AG08395 (cell line): ENCODE data around the gene FAM9C.
"Not testable (repeated sequence)": the region's sequence is repeated elsewhere in the genome, so short reads cannot be mapped to it uniquely, and the experiment has no call there.

Experiments used
- DNase-seq: peaks from one replicate; pipeline ENCODE4 v3.0.0; 2012; ENCODE audit warnings: mixed read lengths, low spot score

Gene FAM9C

DNA sequence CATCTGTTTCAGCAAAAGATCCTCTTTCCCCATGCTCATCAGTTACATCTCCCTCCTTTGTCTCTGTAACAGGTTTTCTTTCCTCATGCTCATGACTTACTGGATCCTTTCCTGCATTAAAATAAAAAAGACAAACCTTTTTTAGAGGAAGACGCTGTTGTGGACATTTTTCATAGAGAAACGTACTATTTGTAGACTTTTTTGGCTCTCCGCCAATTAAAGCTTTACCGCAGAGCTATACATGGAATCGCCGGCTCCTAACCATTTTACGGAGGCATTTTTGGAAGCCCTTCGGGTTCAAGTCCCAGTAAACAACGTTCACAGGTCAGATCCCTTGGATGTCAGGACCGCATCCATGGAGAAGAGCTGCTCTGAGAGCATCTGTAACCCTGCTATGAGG is 1.3 kb downstream of the FAM9C start:
- DNase-seq: no peak

DNA sequence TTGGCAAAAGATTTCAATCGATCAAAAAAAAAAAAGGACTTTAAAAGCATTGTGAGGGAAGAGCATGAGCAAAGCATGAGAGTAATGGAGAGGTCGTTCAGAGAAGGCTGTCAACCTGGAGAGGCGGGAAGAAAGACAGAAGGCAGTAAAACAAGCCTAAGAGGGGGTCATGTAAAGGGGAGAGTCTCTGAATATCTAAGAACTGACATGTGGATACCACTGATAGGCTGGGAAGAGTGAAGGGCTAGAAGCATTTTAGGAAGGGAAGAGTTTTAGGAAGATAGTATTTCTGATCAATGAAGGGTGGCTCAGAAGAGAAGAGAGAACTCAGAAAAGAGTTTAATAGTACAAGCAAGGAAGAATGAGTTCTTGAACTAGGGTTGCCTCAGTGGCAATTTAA is 7.5 kb downstream of the FAM9C start:
- no peak for DNase-seq

DNA sequence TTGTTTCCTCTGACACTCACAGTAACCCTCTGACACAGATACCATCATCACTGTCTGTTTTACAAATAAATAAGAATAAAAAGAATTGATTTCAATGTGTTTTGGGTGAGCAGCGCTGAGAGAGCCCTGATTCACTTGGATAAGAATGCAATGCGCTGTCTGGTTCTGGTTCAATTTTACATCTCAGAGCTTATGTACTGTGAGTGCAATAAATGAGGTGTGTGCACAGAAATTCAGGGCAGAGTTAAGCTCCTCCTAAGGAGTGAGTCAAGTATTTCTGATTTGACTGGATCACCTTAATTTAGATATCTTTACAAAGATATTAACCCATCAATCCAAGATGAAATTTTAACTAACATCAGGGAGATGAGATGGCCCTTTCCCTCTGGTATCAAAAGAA is 11.2 kb downstream of the FAM9C start:
- DNase-seq: no peak

DNA sequence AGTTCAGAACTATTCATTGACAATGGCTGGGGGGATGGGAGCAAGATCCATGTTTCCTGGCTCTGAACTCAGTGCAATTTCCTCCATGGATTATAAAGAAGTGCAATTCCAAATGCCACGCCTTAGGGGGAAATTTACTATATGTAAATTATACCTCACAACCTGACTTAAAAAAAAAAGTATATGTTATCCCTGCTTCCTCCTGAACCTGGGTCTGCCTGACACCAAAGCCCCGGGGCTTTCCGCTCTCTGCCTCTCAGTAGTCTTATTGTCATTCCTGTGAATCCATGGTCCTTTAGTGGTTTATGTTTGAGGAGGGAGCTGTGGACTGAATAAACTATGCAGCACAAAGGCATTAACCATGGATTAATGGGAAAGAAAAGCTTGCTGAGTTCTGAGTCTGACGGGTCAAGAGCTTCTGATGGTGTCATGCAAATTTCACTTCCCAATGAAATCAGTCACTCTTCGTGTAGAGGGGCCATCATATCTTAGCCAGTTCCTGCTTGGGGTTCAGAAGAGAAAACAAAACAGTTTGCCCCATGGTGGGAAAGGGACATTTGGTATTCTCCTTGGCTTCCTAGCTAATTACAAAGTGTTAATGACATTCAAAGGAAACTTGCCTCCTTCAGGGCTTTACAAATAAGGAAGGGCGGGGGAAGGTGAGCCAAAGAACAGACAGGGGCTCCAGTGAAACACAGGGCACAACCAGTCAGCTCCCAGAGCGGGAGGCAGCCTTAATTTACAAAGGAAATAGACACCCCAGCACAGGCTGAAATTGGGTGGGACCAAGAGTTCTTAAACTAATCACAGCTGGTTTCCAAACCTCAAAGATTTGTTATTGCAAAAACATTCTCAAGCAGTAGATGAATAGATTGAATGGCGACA is 14.3 kb downstream of the FAM9C start:
- no peak for DNase-seq

DNA sequence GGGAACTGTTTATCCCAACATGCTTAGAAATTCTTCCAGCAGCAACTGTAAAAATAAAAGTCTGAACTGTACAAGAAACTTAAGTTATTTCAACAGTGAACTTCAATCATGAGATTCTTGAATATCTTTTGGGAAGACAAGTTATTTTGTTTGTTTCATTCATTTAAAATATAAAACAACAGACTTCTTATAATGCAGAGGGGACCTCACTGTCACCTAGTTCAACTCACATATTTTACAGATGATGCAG is 14.9 kb downstream of the FAM9C start:
- no peak for DNase-seq

DNA sequence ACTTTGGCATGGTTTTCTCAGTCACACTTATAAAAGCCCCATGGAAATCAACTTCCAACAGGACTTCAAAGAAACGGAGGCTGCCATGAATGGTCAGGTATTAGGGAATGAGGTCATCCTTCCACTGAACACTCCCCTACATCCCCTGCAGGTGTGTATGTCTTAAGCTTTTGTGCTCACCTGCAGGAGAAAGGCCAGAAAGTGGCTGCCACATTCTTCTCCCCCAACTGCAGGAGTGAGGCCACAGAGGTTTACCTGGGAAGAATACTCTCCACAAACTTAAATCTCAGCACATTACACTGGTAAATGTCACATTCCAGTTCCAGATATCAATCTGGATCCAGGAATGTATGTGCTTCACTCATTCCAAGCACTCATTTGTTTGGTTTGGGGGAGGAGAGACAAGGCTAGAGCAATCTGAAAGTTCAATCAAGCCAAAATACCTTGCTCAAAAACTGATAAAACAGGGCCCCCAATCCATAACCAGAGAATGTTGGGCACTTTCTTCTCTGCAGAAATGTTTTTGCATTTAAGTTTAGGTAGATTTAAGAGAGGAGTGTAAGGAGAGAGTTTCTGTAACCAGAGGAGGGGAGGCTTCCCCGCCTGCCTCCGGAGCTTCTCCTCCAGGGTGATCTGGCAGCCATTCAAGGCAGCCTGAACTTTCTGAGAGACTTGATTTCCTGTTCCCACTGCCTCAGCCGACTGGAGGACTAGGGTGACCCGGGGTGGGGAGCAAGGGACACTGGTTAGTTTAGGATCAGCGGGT is 15.4 kb downstream of the FAM9C start:
- no peak for DNase-seq

DNA sequence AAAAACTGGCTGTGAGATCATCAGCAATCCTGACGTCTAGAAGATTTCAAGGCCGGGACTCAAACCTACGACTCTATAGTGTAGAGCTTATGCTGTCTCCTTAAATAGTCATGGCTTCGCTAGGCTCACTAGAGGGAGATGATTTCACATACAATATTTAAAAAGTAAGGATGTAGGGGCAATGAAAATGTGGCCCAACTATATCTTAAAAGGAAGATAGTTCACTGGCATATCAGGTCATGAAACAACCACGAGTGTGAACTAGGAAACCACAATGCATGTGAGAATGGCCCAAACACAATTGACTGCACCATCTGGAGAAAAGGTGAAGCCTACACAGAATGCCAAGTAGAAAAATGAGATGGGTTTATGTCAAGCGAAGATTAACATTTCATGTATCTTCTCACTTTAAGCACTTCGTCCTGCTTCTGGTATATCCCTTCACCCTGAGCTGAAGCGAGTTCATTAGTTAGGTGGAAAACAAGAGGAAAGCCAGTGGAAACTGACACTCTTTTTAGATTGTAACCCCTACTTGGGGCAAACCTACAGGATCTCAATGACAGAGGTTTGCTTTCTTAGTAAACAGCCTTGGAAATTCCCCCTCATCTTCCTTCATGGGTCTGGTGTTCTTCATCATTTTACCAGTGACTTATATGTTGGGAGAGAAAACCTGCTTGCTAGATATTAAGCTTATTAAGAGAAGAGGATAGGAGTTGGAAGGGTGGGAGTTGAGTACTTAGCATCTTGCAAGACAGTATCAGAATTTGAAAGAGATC is 17.4 kb downstream of the FAM9C start:
- DNase-seq: no peak

DNA sequence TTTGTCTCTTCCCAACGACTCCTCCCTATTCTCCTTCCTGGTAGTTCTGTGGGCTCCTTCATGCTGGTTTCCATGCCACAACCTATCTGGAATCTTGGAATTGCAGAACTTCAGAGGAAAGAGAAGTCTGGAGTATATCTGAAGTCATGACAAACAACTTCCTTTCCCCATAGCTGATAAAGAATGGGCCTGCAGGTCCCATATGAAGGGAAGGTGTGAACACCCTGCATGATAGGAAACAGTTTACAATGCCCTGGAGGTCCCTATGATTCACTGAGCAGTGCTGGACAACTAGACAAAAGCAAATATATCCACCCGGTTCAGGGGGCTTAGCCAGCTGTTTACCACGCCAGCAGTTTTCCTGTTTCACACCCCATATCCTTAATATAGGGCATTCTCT is 19.4 kb downstream of the FAM9C start:
- no peak for DNase-seq

DNA sequence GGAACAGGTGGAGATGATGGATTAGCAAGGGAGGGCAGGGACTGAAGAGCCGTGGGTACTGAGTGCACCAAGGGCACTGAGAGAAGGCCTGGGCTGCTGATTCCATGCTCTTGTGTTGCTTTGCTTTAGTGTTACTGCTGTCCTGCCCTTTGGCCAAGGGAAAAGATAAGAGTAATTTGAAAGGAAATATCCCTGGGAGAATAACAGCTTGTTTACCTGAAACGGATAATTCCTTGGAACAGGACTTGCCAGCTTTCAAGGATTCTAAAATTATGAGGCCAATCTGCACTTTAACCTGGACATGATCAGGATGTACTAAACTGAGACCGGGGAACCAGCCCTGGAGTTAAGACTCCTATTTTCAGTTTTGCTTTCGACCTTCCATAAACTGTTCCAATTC is 20.4 kb downstream of the FAM9C start:
- DNase-seq: no peak

DNA sequence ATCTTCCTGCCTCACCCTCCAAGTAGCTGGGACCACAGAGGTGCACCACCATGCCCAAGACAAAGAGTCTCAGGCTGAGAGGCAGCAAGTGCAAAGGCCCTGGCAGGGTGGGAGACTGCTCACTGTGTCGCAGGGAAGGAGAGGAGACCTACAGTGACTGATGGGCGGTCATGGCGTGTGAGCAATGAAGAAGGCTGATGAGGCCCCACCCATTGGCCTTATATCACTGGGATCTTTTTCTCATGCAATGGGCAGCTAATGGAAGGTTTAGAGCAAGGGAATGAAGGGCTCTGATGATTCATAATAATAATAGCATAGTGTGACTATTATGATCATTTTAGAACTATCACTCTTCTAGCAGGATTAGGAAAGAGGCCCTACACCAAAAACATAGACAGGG is 20.9 kb downstream of the FAM9C start:
- no peak for DNase-seq

DNA sequence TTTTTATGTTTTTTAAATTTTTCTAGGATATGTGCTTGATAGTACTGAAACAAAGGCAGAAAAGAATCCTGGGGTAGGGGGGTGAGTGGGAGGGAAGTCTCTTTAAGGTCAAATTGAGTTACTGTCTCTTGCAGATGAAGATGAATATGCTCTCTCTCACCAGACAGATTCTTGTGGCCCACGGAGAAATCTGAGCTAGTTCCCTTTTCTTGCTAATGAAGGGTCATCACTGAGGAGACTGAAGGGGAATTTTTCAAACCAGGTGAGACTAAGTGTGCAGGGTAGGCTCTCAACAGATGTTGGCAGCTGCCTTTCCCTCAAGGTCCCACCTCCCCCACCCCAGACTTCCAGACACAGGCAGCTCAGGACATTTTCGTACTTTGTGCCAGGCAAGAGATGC is 21.5 kb downstream of the FAM9C start:
- DNase-seq: no peak

DNA sequence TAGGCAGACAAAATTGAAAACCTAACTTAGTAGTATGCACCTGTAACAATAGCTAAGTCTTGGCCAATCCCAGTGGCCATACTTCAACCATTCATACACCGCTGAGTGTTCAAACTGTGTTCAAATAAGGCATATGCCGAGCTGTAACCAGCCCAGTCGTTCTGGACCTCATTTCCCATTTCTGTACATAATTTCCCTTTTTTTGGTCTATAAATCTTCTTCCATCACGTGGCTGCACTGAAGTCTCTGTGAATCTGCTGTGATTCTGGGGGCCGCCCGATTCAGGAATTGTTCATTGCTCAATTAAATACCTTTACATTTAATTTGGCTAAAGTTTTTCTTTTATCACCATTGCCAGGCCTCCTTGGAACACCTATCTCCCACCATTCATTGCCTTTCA is 27.7 kb downstream of the FAM9C start:
- not testable (repeated sequence) for DNase-seq

DNA sequence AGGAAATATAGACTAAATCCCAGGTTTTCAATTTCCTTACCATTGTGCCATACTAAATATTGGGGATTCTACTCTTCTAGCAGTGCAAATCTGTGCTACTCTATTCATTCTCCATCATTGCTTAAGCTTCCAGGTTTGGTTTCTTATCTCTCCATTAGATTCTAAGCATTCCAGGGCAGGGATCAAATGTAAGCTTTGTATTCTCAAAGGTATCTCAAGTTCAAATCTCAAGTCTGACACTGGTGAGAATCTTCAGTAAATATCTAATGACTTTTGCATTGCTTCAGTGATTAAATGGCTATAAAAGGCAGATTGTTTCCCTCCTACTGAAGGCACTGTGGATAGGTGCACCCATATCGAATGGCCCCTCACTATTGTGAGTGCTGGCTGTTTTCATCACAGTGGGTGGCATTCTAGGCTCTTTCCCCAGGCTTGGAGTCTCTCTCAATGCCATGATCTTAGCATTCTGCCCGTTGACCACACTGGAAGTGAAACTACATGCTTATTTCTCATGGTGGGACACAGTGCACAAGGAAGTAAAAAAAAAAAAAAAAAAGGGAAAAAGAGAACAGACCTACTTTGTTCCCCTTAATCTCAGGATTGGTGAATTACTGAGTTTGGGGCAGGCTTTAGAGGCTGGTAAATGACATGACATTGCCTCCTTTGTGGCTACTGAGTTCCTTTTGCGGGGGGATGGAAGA is 28.7 kb downstream of the FAM9C start:
- no peak for DNase-seq

DNA sequence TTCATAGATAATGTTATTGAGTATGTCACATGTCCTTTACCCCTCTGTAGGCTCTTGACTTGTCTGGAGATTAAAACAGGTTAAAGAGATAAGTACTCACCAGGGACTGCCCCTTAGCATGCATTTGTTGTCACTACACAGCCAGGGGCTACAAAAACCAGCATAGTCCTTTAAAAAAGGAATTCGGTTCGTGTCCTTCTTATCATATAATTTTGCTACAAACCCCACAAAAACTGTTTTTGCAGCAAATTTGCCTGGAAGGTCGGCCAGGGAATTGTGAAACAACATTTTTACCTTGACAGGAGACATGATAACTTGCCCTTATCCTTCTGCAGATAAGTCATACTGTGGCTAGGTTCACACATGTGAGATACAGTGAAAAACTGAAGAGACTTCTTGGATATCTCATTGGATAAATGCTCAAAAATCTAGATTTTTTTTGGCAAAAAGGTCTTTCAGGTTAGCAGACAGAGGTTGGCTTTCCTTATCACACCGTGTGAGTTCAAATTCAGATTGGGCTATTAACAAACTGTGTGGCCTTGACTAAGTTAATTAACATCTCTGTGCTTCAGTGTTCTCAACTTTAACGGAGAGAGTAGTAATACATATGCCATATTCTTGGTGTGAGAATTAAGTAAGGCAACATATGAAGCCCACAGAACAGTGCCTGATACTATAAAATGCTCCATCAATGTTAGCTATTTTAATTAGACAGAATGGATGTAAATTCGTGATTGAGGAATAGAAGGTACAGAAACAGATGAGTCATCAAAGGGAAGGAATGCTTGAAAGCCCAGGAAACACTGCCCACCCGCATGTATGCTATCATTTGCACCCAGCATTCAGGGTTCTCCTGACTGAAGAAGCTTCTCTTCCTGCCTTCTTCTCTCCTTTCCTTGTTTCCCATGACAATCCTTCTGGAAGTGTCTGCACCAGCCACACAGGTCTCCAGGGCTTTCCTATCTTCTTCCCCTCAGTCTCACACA is 30.0 kb downstream of the FAM9C start:
- DNase-seq: no peak

DNA sequence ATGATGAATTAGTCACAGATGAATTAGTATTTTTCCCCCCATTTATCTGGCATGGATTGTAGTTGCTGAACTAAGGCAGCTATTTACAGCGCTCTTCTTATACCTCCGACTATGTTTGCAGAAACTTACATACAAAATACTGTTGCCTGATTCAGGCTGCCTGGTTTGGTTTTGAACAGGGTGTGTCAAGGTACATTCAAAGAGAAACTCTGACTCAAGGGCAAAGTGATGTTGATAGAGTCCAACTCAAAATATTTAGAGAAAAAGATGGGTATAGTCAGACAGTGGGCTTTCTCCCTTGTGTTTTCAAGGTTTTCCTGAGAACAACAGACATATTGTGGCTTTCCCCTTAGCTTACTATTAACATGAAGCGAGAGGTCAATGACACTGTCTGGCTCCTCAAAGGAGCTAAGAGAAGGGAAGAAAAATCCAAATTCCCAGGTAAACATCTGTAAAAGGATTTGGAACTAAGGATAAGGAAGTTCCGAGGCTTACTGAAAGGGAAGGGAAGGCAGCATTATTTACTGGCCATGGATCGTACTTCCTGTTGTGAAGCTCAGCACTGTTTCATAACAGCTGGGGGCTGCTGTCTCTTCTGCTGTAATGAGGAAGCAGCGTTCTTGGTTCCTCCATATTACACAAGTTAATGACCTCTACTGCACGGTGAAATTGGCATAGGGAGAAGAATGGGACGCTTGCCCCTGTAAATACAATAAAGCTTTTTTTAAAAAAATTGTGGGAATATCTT is 30.9 kb downstream of the FAM9C start:
- no peak for DNase-seq

DNA sequence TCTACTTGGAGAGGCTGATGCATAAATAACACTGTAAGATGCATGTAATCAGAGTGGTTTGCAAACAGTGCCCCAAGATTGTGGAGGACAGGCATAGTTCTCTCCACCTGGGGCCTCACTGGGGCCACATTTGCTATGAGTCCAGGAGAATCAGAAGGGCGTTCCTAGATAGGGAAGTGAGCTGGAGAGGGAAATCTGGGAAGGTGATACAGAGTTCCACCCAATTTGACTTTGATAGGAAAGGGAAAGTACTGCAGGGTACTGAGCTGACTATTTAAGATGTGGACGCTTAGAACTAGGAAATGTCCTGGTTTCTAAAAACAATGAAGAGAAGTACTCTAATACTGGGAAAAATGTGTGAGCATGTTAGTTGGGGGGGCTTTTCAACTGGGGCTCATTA is 33.9 kb downstream of the FAM9C start:
- DNase-seq: no peak

DNA sequence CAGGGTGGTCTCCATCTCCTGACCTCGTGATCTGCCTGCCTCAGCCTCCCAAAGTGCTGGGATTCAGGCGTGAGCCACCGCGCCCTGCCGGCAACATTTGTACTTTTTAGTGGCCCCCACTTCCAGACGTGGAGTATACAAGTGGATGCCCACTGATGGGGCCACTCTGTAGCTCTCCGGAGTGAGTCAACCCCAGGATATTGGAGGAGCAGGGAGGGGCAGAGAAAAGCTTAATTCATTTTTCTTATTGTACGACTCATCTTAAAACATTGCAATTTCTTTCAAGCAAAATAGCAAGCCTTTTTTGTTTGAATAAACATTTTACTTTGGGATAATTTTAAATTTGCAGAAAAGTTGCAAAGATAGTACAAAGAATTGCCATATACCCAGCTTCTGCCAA is 34.6 kb downstream of the FAM9C start:
- no peak for DNase-seq

DNA sequence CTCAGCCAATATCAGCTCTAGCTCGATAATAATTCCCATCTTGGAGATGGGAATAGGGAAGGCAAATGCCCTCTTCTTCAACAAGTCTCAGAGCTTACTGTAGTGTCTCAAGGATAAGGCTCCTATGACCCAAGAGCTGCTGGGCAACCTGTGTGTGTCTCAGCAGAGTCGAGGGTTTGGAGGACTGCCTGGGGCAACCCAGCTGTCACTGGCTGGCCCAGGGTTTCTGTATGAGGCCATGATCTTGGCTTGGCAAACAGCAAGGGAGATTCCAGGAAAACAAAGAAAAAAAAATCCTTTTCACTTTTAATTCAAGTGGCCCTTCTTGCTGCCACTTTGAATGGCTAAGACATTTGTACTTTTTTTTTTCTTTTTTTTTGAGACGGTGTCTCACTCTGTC is 35.1 kb downstream of the FAM9C start:
- no peak for DNase-seq

DNA sequence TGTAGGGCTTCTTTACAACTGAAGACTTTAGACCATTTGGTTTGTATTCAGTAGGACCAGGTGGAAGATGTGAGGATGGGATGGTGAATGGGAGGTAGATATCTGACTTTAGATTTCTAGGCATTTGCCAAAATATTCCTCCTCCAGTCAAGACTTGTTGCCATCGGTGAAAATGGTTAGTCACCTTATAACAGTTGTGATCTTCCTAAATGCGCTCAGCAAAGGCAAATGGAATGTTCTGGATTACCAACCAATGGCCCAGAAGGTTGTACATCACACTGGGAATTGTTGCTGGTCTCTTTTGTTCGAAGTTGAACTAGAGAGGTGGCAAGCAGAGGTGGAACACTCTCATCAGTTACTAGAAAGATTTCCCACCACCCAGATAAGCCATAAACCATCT is 35.6 kb downstream of the FAM9C start:
- DNase-seq: no peak

DNA sequence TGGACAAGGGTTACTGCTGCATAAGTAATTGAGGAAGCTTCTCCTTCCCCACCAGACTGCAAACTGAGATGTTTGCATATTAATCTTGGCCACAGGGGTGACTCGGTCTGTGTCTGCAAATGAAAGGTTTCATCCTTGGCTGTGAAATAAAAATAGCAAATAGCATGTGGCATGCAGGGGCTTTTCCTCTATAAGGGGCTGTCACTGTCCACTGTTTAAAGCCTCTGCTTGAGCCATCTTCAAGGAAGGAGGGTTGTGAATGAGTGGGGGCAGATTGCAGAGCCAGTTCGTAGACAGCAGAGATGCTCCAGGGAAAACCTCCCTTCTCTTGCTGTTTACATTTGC is 36.3 kb downstream of the FAM9C start:
- no peak for DNase-seq
